Cerebellar cortex (tissue), 1 donor: ENCODE measurements around the gene C5orf15.

ENCODE experiments used
- DNase-seq: peaks from one replicate; pipeline ENCODE4 v3.0.0-alpha.2; 2015; ENCODE audit warnings: low spot score

C5orf15 gene

DNA sequence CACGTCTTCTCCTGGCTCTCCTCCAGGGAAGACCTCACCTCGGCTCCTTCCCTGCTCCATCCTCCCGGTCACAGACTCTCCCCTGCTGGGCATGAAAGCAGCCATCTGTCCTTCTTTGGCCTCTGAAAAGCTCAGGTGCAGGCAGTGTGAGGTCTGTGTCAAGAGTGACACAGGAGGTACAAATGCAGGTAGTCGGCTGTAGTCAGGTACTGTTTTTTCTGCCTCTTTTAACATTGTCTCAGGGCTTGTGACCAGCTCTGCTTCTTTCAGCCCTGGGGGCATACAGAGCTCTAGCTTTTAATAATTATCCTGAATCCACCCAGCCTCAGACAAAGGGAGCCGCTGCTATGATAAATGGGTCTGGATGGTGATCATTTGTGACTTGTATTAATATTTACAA, 46.4 kb downstream of the C5orf15 start:
- peak; percentile 89 for DNase-seq

DNA sequence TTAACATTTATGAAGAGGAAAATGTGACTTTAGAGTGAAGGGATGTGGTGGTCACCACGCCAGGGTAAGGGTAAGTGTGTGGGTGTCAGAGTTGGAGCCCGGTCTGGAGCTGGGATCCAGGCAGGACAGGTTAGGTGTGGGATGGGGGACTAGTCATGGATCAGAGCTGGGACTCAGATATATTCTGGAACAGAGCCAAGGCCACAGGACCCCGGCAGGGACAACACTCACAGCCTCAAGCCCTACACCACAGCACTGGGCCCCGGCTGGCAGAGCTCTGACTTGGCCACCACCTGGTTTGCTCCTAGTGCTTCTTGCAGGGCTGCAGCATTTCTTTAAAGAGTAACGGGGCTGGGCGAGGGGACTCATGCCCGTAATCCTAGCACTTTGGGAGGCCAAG, 47.4 kb downstream of the C5orf15 start:
- no peak for DNase-seq

DNA sequence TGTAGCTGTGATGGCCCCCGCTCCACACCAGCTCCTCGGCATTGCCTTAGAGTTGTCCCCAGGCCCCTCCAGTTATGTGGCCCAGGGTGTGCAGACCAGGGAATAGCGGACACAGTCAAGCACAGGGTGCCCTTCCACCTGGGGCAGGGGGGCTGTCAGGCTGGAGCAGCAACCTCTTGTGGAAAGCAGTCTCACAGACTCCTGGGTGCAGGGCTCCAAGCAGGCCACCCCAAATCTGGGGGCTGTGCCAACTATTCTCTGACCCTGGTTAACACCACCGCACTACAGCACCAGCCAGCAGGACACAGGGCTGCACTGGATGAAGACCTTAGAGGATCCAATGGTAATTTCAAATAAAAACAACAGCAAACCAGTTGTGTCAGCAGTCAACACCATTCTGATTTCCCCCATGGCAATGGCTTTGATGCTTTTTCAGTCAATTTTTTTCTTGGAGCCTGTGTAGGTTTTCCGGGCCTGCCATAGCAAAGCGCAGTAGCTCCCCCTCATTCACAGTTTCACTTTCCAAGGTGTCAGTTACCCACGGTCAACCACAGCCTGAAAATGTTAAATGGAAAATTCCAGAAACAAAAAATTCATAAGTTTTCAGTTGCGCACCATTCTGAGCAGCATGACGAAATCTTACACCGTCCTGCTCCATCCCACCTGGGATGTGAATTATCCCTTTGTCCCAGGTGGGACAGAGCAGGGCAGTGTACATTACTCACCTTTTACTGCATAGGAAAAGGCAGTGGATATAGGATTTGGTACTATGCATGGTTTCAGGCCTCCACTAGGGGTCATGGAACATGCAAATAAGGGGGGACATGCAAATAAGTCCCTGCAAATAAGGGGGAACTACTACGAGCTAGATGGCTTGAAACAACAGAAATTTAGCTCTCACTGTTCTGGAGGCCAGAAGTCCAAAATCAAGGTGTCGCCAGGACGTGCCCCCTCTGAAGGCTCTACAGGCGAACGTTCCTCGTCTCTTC, 49.0 kb downstream of the C5orf15 start:
- DNase-seq: no peak

DNA sequence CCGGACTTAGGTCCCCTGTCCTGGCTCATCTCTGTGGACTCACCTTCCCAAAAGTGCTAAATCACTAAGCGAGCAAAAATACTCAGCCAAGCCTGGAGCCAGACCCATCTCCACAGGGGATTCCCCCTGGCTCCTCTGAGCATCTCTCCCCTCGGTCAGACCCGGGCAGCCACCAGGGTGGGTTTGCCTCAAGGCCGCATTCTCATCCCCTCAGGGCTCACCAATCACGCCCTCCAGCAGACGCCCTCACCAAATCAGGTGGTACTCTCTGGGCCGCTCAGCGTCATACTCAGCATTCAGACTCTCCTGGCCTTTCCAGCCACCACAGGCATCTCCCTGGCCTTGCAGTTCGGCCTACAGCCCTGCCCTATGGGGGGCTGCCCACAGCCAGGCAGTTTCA, 49.7 kb downstream of the C5orf15 start:
- no peak for DNase-seq

DNA sequence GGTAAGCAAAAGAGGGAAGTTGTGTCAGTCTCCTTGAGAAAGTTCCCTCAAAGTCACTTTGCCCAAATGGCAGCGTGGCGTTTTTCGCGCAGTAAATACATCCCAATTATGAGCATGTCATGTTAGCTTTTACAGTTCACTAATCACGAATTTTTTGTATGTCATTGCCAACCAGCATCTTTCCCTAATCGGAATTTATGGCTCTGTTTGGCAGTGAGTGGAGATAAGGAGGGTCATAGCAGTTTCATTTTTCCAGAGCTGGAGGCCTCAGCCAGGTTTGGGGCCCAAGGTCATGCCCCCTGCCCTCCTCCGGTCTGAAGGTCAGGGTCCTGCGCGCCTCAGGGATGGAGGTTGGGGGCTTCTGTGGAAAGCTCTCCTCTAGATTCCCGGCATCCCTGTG, 50.1 kb downstream of the C5orf15 start:
- DNase-seq: no peak

DNA sequence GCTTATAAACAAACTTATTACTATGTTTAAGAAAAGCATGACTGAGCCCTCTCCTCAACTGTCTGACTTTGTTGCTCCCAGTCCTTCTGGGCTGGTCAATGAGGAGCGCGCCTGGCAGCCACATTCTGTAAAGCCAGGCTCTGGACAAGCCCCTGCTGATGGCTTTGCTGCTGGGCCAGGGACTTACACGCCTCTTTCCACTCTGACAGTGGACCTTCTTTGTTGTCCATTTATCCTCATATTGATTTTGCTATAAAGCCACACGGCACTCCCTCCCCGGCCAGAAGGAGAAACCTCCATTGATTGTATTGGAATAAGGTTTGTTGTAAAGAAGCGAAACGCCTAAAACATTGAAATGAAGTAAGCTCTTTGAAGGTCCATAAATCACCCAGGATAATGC, 50.6 kb downstream of the C5orf15 start:
- DNase-seq: no peak

DNA sequence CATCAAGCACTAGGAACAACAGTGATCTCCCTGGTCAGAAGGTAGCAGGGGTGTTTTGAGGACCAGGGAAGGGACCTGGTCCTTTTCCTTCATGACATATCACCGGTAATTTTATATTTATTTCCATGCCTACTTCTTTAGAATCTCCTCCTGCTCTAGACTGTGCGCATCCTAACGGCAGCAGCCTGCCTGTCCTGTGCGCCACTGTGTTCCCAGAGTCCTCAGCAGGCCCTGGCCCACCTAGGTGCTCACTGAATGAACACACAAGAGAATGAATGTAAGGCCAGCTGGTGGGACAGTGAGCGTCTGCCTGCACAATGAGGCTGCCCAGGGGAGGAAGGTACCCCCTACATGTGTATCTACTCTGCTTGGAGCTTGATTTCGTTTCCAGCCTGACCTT, 51.5 kb downstream of the C5orf15 start:
- no peak for DNase-seq

DNA sequence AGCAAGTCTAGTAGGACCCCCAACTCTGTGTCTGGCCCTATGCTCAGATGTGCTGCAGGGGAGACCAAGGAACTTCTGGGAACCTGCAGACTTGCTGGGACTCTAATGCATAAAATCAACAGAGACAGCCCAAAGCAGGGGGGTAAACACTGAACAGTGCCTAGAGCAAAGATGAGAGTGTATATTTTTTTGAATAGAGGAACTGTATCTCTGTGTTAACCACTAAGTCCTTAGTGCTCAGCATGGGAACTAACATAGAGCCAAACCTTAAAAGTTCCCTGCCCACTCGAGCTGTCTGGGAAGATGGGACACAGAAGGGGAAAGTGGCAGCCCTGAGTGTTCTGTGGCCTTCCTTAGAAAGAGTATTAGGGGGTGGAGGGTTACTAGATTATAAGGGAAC, 51.9 kb downstream of the C5orf15 start:
- DNase-seq: no peak

DNA sequence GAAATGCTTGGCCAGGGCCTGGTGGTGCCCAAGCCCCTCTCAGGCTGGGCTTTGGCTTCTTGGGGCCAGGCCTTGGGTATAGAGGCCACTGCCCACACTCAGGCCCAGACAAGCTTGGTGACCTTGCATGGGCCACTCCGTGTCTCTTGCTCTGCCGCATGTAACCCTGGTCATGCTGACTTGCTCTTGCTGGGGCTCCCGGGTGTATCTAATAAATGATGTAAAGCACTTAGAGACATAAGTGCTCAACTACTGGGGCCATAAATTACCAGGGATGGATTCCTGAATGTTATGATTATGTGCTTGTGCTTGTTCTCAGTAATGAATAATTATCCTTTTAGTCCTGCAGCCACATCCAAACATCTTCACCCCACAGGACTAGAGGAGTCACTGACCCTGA, 54.0 kb downstream of the C5orf15 start:
- DNase-seq: no peak

DNA sequence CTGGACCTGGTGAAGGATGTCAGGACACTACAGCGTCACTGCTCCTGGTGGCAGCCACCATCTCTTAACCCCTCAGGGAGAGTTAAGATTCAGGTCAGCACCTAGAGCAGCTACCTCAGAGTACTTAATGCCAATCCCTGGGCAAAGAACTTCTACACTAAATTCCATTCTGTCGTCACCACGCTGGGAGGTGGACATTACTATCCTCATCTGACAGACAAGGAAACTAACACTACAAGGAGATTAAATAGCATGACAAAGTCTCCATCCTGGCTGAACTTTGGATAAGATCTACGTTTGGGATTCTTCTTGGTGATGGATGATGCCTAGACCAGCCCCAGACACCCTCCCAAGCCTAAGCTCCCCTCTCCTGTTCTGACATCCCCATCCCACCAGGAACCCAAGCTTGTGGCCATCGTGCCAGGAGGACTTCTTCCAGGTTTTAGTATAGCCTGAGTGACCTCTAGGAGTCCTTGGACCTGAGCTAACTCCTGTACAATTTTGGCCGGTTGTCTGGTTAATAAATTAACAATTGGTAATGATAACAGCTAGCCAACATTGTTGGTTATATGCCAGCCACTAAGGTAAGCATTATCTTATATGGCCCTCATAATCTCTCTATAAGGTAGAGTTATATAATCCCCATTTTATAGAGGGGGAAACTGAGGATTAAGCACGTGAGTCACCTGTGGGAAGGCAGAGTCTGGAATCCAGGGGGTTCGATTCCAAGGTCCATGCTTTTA, 54.8 kb downstream of the C5orf15 start:
- DNase-seq: no peak

DNA sequence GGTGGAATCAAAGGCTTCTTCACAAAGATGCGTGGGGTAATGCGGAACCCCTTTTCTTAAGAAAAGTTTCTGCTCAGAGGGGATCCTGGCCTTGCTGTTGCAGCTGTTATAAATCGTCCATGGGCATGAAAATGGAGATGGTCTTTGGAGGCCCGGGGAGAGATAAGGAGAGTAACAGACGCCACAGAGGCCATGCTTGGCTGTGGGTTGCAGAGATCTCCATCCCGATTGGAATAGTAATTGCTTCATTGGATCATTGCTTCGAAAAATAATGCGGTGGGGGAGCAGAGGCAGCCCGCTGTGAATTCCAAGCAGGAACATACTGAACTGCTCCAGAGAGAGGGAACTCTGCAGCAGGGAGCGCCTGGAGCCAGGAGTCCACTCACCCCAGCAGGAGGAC, 55.5 kb downstream of the C5orf15 start:
- no peak for DNase-seq

DNA sequence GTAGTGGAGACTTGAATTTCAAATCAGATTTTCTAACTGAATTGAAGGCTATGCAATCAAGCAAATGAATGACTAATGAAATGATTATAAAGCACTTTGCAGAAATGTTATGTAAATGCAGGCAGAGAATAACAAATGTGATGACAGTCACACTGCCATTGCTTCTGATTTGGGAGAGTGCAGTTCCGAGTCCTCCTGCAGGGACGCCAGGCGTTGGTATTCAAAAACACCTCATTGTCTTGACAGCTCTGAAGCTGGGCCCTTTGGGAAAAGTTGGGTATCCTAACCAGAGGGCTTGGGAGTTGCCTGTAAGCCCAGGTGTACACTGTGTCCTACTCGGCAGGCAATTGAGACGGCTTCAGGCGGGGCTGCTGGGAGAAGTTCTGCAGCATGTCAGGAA, 57.9 kb downstream of the C5orf15 start:
- DNase-seq: no peak

DNA sequence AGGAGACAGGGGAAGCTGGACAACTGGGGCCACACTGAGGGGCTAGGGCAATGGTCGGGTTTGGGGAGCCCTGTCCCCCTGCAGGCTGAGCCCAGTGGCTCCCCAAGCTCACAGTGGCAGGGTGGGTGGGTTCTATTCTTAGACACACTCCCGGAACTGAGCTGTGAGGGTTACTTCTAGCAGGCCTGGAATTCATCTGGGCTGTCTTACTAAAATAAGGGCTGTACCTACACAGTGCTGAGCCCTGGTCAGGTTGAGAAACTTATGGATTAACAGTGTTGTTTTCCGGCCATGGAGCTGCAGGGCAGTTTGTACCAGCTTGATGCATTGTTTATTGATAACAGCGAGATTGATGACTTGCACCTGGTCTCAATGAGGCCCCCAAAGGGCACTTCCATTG, 58.8 kb downstream of the C5orf15 start:
- no peak for DNase-seq

DNA sequence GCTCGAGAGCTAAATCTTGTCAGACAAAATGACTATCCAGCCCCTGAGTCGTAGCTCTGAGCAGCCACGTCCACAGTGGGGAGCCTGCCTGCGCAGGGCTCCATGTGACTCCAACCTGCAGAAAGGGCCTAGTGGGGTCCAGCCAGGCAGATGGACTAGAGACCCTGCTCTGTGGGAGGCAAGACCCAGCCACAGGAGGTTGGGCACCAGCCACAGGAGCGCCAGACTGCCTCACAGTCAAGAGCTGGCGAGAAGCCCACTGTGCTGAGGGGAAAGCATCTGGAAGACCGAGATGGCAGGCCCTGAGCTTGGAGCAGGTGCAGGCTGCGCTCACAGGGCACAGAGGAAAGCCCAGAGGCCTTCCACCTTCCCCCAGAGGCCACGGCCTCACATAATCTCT, 61.4 kb downstream of the C5orf15 start:
- DNase-seq: peak; percentile 93

DNA sequence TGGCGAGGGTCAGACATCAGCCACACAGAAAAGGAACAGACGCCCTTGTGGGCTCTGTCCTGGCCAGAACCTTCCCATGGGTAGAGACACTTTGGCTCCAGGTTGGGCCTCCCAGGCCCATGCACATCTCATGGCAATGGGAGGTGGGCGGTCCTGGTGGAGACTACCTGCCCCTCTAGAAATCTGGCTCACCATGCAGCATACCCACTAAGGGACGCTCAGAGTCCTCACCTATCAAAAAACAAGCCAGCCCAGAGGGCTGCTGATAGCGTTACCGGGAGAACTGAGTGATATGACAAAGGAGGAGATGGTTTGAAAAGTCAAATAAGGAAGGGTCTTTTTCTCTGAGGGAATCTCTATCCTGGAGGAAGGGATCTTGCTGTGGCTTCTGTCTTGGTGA, 62.1 kb downstream of the C5orf15 start:
- DNase-seq: no peak
